ENCODE measurements around the gene GSN. TPM values are rescaled to one million over a fixed set of nuclear protein-coding genes. Genes with fewer than 3 reads are reported as not detected.

The GSN gene
- total RNA-seq, 1 donor from 2014 or later: 84.7 TPM

- H3K27me3 Mint-ChIP-seq (ENCODE audit: low read depth): peaks cover 15% of the 10 kb centered on the region
Measured at GRCh38 chr9:121262423-121262822, 5.5 kb upstream of the GSN start.

GRCh38 chr9:121262953-121263352 is 5.0 kb upstream of the GSN start:
- Mint-ChIP-seq H3K27ac (ENCODE audit: unreplicated experiment) (no peak overlapping the region), H3K36me3 (ENCODE audit: low read depth) (no peaks in the 10 kb centered on the region), H3K4me1 (peaks cover 64% of the 10 kb centered on the region), H3K4me3 (peak overlapping the region; percentile 17), H3K27me3 (ENCODE audit: low read depth) (peaks cover 18% of the 10 kb centered on the region), H3K9me3 (no peaks in the 10 kb centered on the region)
- TF ChIP-seq, protein P1, sequence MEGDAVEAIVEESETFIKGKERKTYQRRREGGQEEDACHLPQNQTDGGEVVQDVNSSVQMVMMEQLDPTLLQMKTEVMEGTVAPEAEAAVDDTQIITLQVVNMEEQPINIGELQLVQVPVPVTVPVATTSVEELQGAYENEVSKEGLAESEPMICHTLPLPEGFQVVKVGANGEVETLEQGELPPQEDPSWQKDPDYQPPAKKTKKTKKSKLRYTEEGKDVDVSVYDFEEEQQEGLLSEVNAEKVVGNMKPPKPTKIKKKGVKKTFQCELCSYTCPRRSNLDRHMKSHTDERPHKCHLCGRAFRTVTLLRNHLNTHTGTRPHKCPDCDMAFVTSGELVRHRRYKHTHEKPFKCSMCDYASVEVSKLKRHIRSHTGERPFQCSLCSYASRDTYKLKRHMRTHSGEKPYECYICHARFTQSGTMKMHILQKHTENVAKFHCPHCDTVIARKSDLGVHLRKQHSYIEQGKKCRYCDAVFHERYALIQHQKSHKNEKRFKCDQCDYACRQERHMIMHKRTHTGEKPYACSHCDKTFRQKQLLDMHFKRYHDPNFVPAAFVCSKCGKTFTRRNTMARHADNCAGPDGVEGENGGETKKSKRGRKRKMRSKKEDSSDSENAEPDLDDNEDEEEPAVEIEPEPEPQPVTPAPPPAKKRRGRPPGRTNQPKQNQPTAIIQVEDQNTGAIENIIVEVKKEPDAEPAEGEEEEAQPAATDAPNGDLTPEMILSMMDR (conservative IDR thresholded peaks at IDR 0.05): no peak
- DNase-seq (ENCODE audit: low read depth, low spot score): no peak

More at GRCh38 chr9:121262423-121262822, 5.5 kb upstream of the GSN start:
- TF ChIP-seq, protein P1 (conservative IDR thresholded peaks at IDR 0.05): no peak
- Mint-ChIP-seq H3K9me3 (no peaks in the 10 kb centered on the region), H3K4me1 (peaks cover 61% of the 10 kb centered on the region), H3K27ac (ENCODE audit: unreplicated experiment) (no peak overlapping the region), H3K36me3 (ENCODE audit: low read depth) (no peaks in the 10 kb centered on the region), H3K4me3 (no peak overlapping the region)
- DNase-seq (ENCODE audit: low read depth, low spot score): no peak

- H3K27me3 Mint-ChIP-seq (ENCODE audit: low read depth): peaks cover 39% of the 10 kb centered on the region
- H3K27ac Mint-ChIP-seq (ENCODE audit: unreplicated experiment): no peak overlapping the region
- H3K4me3 Mint-ChIP-seq: peak overlapping the region; percentile 85
- no peaks in the 10 kb centered on the region for H3K36me3 Mint-ChIP-seq (ENCODE audit: low read depth)
- peaks cover 60% of the 10 kb centered on the region for H3K4me1 Mint-ChIP-seq
- TF ChIP-seq, protein P1 (conservative IDR thresholded peaks at IDR 0.05): no peak
- no peak for DNase-seq (ENCODE audit: low read depth, low spot score)
- H3K9me3 Mint-ChIP-seq: no peaks in the 10 kb centered on the region
Measured at GRCh38 chr9:121266356-121266755, 1.6 kb upstream of the GSN start.

DNA sequence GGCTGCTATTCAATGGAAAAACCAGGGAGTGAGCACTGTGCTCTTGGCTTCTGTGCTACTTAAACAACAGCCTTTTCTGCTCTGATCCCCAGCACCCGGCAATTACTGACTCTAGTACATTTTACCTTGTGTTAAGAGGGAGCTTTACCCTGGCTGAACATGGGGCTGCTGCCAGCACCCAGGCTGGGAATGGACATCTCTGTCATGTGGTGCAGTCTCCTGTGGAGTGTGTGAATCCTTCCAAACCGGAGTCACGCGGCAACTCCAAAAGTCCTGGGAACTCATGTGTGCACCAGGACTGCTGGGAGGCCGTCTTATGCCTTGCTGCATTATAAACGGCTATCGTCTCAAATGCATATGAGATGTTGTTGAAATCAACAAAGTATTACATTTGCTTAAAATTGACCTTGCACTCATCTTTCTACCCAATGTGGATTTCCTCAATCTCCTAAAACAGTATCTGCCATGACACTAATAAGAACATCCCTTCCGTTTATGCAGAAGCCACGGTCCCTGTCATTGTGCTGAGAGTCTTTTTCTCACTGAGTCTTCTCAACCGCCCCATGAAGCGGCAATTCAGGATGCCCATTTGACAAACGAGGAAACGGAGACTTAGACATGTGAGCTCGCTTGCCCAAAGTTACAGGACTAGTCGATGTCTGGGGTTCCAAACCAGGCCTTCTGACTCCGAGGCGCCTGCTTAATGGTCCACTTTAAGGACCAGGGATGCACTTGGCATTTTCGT is 884 bp upstream of the GSN start:
- H3K27ac Mint-ChIP-seq (ENCODE audit: unreplicated experiment): no peak overlapping the region
- H3K36me3 Mint-ChIP-seq (ENCODE audit: low read depth): no peaks in the 10 kb centered on the region
- H3K27me3 Mint-ChIP-seq (ENCODE audit: low read depth): peaks cover 39% of the 10 kb centered on the region

DNA sequence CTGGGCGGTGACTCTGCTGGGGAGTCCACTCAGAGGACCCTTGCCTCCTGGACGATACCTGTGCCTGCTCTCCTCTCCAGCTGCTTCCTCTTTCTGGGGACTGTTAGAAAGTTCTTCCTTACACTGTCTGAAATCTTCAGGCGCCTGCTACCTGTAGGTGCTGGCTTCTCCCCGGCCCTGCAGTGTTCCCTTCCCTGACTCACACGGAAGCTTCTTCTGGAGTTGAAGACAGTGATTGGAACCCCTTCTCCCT is 562 bp downstream of the GSN start:
- DNase-seq (ENCODE audit: low read depth, low spot score): no peak
- Mint-ChIP-seq H3K4me3 (peak overlapping the region; percentile 93), H3K9me3 (no peaks in the 10 kb centered on the region), H3K36me3 (ENCODE audit: low read depth) (no peaks in the 10 kb centered on the region), H3K27me3 (ENCODE audit: low read depth) (peaks cover 39% of the 10 kb centered on the region), H3K27ac (ENCODE audit: unreplicated experiment) (peak overlapping the region; percentile 69), H3K4me1 (peaks cover 50% of the 10 kb centered on the region)
- TF ChIP-seq, protein P1 (conservative IDR thresholded peaks at IDR 0.05): no peak

More for the DNA sequence above, 884 bp upstream of the GSN start:
- Mint-ChIP-seq H3K4me3 (peak overlapping the region; percentile 87), H3K4me1 (peaks cover 60% of the 10 kb centered on the region), H3K9me3 (no peaks in the 10 kb centered on the region)
- DNase-seq (ENCODE audit: low read depth, low spot score): no peak
- TF ChIP-seq, protein P1 (conservative IDR thresholded peaks at IDR 0.05): no peak

Measured in neural crest cell (in vitro differentiated cells).